Brain microvascular endothelial cell (primary cell): ENCODE measurements around the gene ADISSP.

Source experiments
- DNase-seq: peaks from one replicate; pipeline ENCODE4 v3.0.0-alpha.2; 2020
- H3K27ac ChIP-seq: fragments of 250-450 bp; sonication (Bioruptor Pico); 2 replicates; pipeline ENCODE4 v1.5.1; 2020; ENCODE audit warnings: mild to moderate bottlenecking, moderate library complexity
- H3K27me3 ChIP-seq: fragments of 250-450 bp; sonication (Bioruptor Pico); replicated peaks from 2 replicates; pipeline ENCODE4 v1.5.1; 2020; ENCODE audit warnings: mild to moderate bottlenecking
- H3K36me3 ChIP-seq: fragments of 250-450 bp; sonication (Bioruptor Pico); replicated peaks from 2 replicates; pipeline ENCODE4 v1.5.1; 2020; ENCODE audit warnings: mild to moderate bottlenecking
- H3K4me3 ChIP-seq: 2 replicates; pipeline ENCODE4 v1.5.1; 2011; ENCODE audit warnings: low read depth, mild to moderate bottlenecking, control low read depth, low read length, moderate library complexity
- in situ Hi-C: cut with HindIII; loops from 2 replicates; pipeline ENCODE4 v1.10.0; 2017; ENCODE audit warnings: low sequenced_read_pairs, low pct_ligation_motif_present
- TF ChIP-seq, protein P1 (sequence below): IDR thresholded peaks from 2 replicates; pipeline ENCODE4 v1.5.1; 2011; ENCODE audit warnings: low read depth, mild to moderate bottlenecking, moderate library complexity, low read length, control low read depth, inconsistent platforms; ENCODE audit errors: missing control alignments

ADISSP gene

DNA sequence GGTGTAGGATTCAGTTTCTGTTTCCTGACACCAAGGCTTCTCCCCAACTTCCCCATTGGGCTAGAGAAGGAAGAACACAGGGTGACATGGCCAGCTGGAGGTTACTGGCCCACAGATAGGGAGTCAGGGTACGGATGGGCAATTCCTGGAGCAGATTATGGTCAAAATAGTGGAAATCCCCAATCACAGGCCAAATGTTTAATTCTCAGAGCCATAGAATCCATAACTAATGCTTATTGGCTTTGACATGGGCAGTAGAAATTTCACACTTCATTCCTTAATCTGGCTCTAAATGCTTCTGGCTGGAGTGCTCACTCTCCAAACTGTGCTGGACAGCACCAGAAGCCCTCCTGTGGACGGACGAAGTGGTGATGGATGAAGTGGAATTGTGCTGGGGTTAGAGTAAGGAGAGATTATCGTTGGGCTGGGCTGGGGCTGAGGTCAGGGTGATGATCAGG is 56.0 kb downstream of the ADISSP start:
- no peak overlapping the region for H3K27ac ChIP-seq
- no peak for DNase-seq
- H3K4me3 ChIP-seq: no peak overlapping the region
- H3K36me3 ChIP-seq: no peaks in the 10 kb centered on the region
- TF ChIP-seq, protein P1, sequence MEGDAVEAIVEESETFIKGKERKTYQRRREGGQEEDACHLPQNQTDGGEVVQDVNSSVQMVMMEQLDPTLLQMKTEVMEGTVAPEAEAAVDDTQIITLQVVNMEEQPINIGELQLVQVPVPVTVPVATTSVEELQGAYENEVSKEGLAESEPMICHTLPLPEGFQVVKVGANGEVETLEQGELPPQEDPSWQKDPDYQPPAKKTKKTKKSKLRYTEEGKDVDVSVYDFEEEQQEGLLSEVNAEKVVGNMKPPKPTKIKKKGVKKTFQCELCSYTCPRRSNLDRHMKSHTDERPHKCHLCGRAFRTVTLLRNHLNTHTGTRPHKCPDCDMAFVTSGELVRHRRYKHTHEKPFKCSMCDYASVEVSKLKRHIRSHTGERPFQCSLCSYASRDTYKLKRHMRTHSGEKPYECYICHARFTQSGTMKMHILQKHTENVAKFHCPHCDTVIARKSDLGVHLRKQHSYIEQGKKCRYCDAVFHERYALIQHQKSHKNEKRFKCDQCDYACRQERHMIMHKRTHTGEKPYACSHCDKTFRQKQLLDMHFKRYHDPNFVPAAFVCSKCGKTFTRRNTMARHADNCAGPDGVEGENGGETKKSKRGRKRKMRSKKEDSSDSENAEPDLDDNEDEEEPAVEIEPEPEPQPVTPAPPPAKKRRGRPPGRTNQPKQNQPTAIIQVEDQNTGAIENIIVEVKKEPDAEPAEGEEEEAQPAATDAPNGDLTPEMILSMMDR: no peak
- in situ Hi-C loops: no loop called here
- H3K27me3 ChIP-seq: no peaks in the 10 kb centered on the region

DNA sequence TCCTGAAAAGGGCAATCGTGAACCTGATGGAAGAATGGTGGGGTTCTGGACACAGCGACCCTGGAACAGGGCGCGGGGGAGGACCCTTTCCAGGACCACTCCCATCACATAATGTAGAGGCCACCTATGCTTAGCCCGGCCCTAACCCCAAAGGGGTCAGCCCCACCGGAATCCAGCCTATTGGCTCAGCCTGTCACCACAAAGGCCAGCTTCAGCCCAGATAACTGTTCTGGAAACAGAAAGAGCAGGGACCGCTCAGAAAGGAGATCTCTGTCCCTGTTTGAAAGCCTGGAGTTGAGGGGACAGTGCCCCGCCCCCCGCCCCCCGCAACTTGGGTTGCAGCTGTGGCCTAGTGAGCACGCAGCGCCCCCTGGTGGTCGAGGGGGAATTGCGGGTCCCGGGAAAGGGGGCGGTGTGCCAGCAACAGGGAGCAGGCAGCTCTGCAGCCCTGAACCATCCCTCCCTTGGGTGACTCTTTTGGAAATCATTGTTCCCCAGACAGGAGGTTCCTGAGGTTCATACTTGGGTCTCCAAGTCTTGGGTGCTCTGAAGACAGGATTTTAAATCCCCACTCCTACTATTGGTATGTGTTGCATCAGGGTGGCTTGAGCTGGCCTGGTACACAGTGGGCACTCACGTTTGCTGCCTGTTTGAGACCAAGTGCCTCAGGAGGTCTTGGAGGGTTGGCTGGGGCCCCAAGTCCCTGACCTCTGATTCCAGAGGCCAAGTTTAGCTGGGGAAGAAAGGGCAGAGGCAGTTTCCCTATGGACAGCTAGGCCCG is 56.7 kb downstream of the ADISSP start:
- in situ Hi-C loops: no loop called here
- no peak overlapping the region for H3K4me3 ChIP-seq
- H3K27me3 ChIP-seq: no peaks in the 10 kb centered on the region
- peak; percentile 12 for DNase-seq
- no peaks in the 10 kb centered on the region for H3K36me3 ChIP-seq
- no peak overlapping the region for H3K27ac ChIP-seq
- TF ChIP-seq, protein P1: peak; percentile 95

DNA sequence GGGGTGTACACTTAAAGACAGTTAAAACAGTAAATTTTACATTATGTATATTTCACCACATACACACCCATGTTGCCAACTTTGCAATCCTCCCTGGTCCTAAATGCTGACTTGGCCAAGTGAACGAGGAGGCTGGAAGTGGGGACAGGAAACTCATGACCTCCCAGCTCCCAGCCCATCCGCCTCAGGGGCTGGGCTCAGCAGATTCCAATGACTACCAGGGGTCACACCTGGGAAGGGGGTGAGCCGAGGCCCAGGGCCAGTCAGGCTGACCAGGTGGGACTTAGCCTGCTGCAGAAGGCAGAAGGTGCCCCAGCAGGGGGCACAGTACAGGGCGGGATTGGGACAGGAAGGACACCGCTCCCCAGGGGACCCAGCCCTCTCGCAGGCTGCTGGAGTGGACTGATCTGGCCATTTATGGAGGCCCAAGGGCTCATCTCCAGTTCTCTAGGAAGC is 57.5 kb downstream of the ADISSP start:
- TF ChIP-seq, protein P1: peak; percentile 23
- H3K36me3 ChIP-seq: no peaks in the 10 kb centered on the region
- DNase-seq: no peak
- no peak overlapping the region for H3K4me3 ChIP-seq
- H3K27ac ChIP-seq: no peak overlapping the region
- no peaks in the 10 kb centered on the region for H3K27me3 ChIP-seq
- in situ Hi-C loops: no loop called here

DNA sequence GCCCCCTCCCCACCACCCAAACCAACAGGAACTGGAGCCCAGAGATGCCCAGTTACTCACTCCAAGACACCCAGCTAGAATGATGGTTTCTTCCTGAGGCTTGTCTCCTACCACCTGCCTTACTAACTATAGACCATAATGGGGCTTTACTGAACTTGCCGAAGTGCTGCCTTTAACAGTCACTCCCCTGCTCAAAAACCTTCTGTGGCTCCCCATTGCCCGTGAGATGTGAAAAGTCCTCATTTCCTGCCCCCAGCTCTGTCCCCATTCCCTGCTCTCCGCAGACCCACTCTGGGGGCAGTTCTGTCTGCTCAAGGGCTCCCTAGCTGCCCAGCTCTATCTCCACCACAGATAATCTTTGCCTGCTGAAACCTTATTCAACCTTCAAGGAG is 60.0 kb downstream of the ADISSP start:
- no peak overlapping the region for H3K4me3 ChIP-seq
- H3K27ac ChIP-seq: no peak overlapping the region
- TF ChIP-seq, protein P1: no peak
- no peaks in the 10 kb centered on the region for H3K27me3 ChIP-seq
- in situ Hi-C loops: no loop called here
- no peak for DNase-seq
- H3K36me3 ChIP-seq: no peaks in the 10 kb centered on the region

DNA sequence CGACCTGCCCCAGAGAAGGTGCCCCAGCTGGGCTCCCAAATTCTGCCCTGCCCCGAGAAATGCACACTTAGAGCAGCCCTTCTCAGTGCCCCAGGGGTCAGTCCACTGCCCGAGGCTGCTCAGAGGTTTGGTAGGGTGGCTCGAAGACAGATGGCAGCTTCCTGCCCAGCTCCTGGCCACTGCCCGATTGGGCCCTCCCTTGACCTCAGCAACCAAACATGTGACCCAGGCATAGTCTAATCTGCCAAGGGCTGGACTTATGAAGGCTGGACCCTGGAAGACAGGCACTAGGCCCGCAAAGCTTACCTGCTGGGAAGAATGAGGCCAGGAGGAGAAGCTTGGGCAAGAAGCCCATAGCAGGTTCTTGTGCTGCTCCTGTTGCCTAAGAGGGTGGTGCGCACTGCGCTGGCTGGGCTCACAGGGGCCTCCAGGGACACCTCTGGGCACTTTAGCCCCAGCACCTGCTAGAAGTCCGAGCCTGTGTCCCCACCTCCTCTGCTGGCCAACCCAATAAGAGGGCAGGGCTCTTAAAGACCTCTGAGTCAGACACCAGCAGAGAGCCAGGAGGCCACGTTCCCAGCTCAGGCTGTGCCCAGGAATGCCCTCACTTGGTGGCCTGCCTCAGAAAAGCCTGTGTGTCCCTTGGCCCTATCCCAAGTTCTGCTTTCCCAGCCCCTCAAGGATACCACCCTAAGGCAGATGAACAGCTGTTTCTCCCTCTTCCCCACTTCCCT is 60.6 kb downstream of the ADISSP start:
- no peaks in the 10 kb centered on the region for H3K36me3 ChIP-seq
- no peak overlapping the region for H3K4me3 ChIP-seq
- in situ Hi-C loops: no loop called here
- peak; percentile 10 for DNase-seq
- TF ChIP-seq, protein P1: no peak
- H3K27me3 ChIP-seq: no peaks in the 10 kb centered on the region
- no peak overlapping the region for H3K27ac ChIP-seq
